Lower lobe of right lung (tissue), 2 donors: ENCODE measurements around the gene ABLIM3. TPM values are rescaled to one million over a fixed set of nuclear protein-coding genes. Genes with fewer than 3 reads are reported as not detected.

Experiments
- ATAC-seq, 2 donors: fragments of 200-7000 bp; cut with Tn5 transposase; one replicate each; pipeline ENCODE4 v1.9.1; 2020 to 2022; ENCODE audit warnings: mild to moderate bottlenecking in 2 of 2, moderate library complexity in 2 of 2
- DNase-seq: peaks from one replicate; pipeline ENCODE4 v3.0.0-alpha.2; 2020
- H3K27ac ChIP-seq: fragments of 200-600 bp; one replicate; pipeline ENCODE4 v1.8.0; 2022
- H3K27me3 ChIP-seq: fragments of 200-600 bp; one replicate; pipeline ENCODE4 v1.8.0; 2022; ENCODE audit warnings: low read depth
- H3K36me3 ChIP-seq: fragments of 200-600 bp; one replicate; pipeline ENCODE4 v1.8.0; 2022; ENCODE audit warnings: mild to moderate bottlenecking
- H3K4me1 ChIP-seq: fragments of 200-600 bp; one replicate; pipeline ENCODE4 v1.8.0; 2022
- H3K4me3 ChIP-seq: fragments of 200-600 bp; one replicate; pipeline ENCODE4 v1.8.0; 2022; ENCODE audit warnings: mild to moderate bottlenecking
- H3K9me3 ChIP-seq: fragments of 200-600 bp; one replicate; pipeline ENCODE4 v1.8.0; 2022
- CTCF ChIP-seq: fragments of 200-600 bp; IDR thresholded peaks from one replicate; pipeline ENCODE4 v1.8.0; 2022; ENCODE audit warnings: antibody characterized with exemption, mild to moderate bottlenecking
- intact Hi-C: fragments of 100-400 bp; cut with DNase I; formaldehyde crosslinking; loops from one replicate; pipeline ENCODE4 v1.11.0; 2022
- total RNA-seq: library from RNA; stranded (reverse); fragmentation: NEBNext Ultra II Directional; extraction: Animal tissue kit (Norgen Biotek cat#: 25700); gene quantifications from one replicate; pipeline ENCODE4 v1.2.1, GENCODE V29; 2021
- donor health status: DM: no; HTN: yes; CAD: no; lungs with severe emphysema.

ABLIM3 gene
- total RNA-seq, 1 donor from 2014 or later: 26.7 TPM

DNA sequence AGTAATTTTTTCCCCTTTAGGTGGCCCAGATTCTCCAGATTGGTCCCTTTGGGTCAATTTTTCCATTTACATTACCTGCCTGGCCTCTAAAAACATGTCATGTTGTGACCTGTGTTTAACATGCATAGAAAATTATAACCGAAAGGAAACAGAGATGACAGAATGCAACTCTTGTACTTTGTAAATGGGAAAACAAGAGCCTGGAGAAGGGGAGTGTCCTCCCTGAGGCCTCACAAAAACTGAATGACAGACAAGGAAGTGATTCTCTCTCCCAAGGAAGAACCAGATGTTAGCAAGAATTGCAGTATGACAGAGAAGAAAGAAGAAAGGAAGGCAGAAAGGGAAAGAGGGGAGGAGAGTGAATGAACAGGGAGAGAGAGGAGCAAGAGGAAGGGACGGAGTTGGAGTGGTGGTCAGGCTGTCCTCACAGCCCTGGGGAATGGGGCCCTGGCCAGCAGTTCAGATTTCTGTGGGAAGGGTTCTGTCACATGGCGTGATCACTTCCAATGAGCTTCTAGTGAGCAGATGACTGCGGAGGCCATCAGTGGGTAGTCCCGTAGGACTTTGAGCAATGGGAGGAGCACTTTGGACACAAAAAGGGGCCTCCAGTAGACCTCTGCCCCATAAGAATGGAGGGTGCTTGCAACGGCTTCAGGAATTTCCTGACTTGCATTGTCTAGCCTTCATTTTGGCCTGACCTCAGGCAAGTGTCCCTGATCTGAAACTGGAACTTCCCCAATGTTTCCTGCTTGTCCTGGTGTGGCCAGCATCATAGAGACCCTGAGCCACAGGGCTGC lies 31.6 kb downstream of the ABLIM3 start:
- no peak for TF ChIP-seq CTCF
- intact Hi-C loops: no loop called here
- no peak for ATAC-seq
- no peak for DNase-seq
- H3K4me3 ChIP-seq: no peak overlapping the region
- peaks cover 42% of the 10 kb centered on the region for H3K4me1 ChIP-seq
- no peaks in the 10 kb centered on the region for H3K36me3 ChIP-seq
- H3K27ac ChIP-seq: peak overlapping the region; percentile 41
- H3K9me3 ChIP-seq: no peaks in the 10 kb centered on the region
- no peaks in the 10 kb centered on the region for H3K27me3 ChIP-seq

- Histone ChIP-seq H3K4me1 (peaks cover 48% of the 10 kb centered on the region), H3K9me3 (no peaks in the 10 kb centered on the region), H3K27ac (peak overlapping the region; percentile 64), H3K27me3 (no peaks in the 10 kb centered on the region), H3K36me3 (no peaks in the 10 kb centered on the region), H3K4me3 (no peak overlapping the region)
- intact Hi-C loops: no loop called here
- no peak for ATAC-seq
- DNase-seq: no peak
- no peak for TF ChIP-seq CTCF
Measured at GRCh38 chr5:149174847-149175234, 33.5 kb downstream of the ABLIM3 start.

GRCh38 chr5:149175346-149176105 lies 34.2 kb downstream of the ABLIM3 start:
- no peaks in the 10 kb centered on the region for H3K36me3 ChIP-seq
- peak; percentile 49 for DNase-seq
- H3K4me1 ChIP-seq: peaks cover 48% of the 10 kb centered on the region
- no peaks in the 10 kb centered on the region for H3K9me3 ChIP-seq
- ATAC-seq: peak; percentile 37 to 43
- H3K27me3 ChIP-seq: no peaks in the 10 kb centered on the region
- intact Hi-C loops: no loop called here
- peak overlapping the region; percentile 64 for H3K27ac ChIP-seq
- TF ChIP-seq CTCF: no peak
- no peak overlapping the region for H3K4me3 ChIP-seq

DNA sequence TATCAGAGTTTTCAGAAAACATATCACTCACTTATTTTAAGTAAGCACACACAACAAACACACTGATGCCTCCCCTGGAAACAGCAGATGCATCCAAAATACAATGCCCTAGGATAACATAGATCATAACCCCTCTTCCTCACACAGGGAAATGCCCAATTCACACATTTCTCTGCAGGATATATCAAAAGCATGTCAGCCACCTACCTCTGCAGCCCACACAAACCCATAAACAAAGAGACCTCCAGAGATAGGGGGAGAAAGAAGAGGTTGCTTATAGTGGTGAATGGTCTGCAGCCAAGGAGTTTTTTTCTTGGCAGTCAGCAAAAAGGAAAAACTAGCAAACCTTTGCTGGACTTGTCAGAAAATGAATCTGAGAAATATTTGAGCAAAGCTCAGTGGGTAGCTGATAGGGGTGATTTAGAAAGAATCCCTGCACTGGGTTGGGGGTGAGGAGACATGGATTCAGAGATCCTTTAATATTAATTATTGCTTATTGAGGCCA lies 36.1 kb downstream of the ABLIM3 start:
- Histone ChIP-seq H3K4me3 (no peak overlapping the region), H3K27ac (no peak overlapping the region), H3K36me3 (no peaks in the 10 kb centered on the region), H3K4me1 (peaks cover 48% of the 10 kb centered on the region), H3K27me3 (no peaks in the 10 kb centered on the region), H3K9me3 (no peaks in the 10 kb centered on the region)
- DNase-seq (no peak), ATAC-seq (no peak)
- intact Hi-C loops: no loop called here
- no peak for TF ChIP-seq CTCF

DNA sequence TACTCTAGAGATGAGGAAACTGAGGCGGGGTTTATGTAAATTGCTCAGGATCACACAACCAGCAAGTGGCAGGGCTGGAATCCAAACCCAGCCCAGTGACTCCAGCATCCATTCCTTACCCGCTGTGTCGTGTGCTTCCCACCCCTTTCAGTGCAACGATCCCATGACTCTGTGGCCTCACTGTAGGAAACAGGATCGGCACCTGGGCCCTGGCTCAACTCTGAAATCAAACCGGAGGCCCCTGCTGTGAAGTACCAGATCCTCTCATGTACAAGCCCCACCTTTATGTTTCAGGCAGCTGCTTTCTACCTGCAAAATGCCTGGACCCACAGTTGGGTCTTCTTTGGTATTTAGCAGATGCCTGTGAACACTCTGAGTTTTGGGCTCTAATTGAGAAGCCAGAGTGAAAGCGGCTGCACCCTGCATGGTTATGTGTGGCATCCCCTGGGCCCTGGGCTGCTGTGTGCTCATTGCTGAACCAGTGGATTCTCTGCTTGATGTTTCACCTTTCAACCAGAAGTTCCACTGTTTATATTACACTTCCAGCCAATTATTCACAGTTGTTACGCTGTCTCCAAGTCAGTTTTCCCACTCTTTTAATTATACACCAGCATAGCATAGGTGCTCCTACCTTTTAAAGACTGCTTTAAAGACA lies 36.7 kb downstream of the ABLIM3 start:
- DNase-seq (no peak), ATAC-seq (no peak)
- no peaks in the 10 kb centered on the region for H3K27me3 ChIP-seq
- H3K27ac ChIP-seq: no peak overlapping the region
- no peaks in the 10 kb centered on the region for H3K36me3 ChIP-seq
- H3K9me3 ChIP-seq: no peaks in the 10 kb centered on the region
- TF ChIP-seq CTCF: no peak
- no peak overlapping the region for H3K4me3 ChIP-seq
- intact Hi-C loops: no loop called here
- H3K4me1 ChIP-seq: peaks cover 42% of the 10 kb centered on the region
